Mucosa of descending colon (tissue), 3 donors: ENCODE results near the gene ARID1B. TPM values are rescaled to one million over a fixed set of nuclear protein-coding genes. Genes with fewer than 3 reads are reported as not detected.

Experiments
- ATAC-seq: fragments of 200-7000 bp; cut with Tn5 transposase; one replicate; pipeline ENCODE4 v1.9.1; 2020; ENCODE audit warnings: mild to moderate bottlenecking, moderate library complexity
- DNase-seq, 3 donors: peaks; one replicate each; pipeline ENCODE4 v3.0.0-alpha.2; 2020
- H3K36me3 ChIP-seq: fragments of 200-600 bp; one replicate; pipeline ENCODE4 v1.8.0; 2021; ENCODE audit warnings: low read depth, mild to moderate bottlenecking
- H3K4me1 ChIP-seq: fragments of 200-600 bp; one replicate; pipeline ENCODE4 v1.8.0; 2021; ENCODE audit warnings: low read depth, mild to moderate bottlenecking
- H3K4me3 ChIP-seq: fragments of 200-600 bp; one replicate; pipeline ENCODE4 v1.8.0; 2021; ENCODE audit warnings: mild to moderate bottlenecking
- H3K9me3 ChIP-seq: fragments of 200-600 bp; one replicate; pipeline ENCODE4 v1.8.0; 2021; ENCODE audit warnings: mild to moderate bottlenecking
- CTCF ChIP-seq: fragments of 200-600 bp; IDR thresholded peaks from one replicate; pipeline ENCODE4 v1.8.0; 2022; ENCODE audit warnings: antibody characterized with exemption, mild to moderate bottlenecking
- intact Hi-C, 2 donors: fragments of 100-400 bp; cut with DNase I in 1 of 2; cut with micrococcal nuclease in 1 of 2; formaldehyde crosslinking; loops; one replicate each; pipeline versions ENCODE4 v1.11.0 to v1.11.1; 2022; cut with DNase I, micrococcal nuclease
- total RNA-seq, 3 donors: library from RNA; stranded (reverse); fragmentation: NEBNext Ultra II Directional in 2 of 3; extraction: Animal tissue kit (Norgen Biotek cat#: 25700) in 2 of 3; gene quantifications; one replicate each; pipeline versions ENCODE4 v1.2.1 to v1.2.4, GENCODE V29; 2021 to 2023
- donor health status: DM: no; HTN: no; CAD: no; lungs with moderate emphysema.
- donor health status: DM: no; HTN: no; CAD: no.
- donor health status: DM: no; HTN: yes; CAD: no.

ARID1B gene
- total RNA-seq, 3 donors from 2014 or later = 71.8 to 102 (median 101) TPM

GRCh38 chr6:156910938-156911337, 133.8 kb downstream of the ARID1B start:
- DNase-seq (no peak), ATAC-seq (no peak)
- Histone ChIP-seq H3K36me3 (no peaks in the 10 kb centered on the region), H3K4me3 (no peak overlapping the region), H3K9me3 (no peaks in the 10 kb centered on the region), H3K4me1 (no peaks in the 10 kb centered on the region)
- intact Hi-C loops = no loop called here
- no peak for TF ChIP-seq CTCF

- Histone ChIP-seq H3K4me1 (no peaks in the 10 kb centered on the region), H3K36me3 (no peaks in the 10 kb centered on the region), H3K9me3 (no peaks in the 10 kb centered on the region), H3K4me3 (no peak overlapping the region)
- intact Hi-C loops = no loop called here
- TF ChIP-seq CTCF = no peak
- ATAC-seq (no peak), DNase-seq (no peak)
Observed at GRCh38 chr6:156911581-156911980, 134.4 kb downstream of the ARID1B start.

GRCh38 chr6:156912431-156912830, 135.3 kb downstream of the ARID1B start:
- no peak for ATAC-seq
- Histone ChIP-seq H3K4me3 (no peak overlapping the region), H3K36me3 (no peaks in the 10 kb centered on the region), H3K9me3 (no peaks in the 10 kb centered on the region), H3K4me1 (no peaks in the 10 kb centered on the region)
- TF ChIP-seq CTCF = no peak
- intact Hi-C loops = no loop called here
- no peak for DNase-seq

- DNase-seq (no peak), ATAC-seq (no peak)
- H3K4me3 ChIP-seq = no peak overlapping the region
- H3K36me3 ChIP-seq = no peaks in the 10 kb centered on the region
- no peak for TF ChIP-seq CTCF
- intact Hi-C loops = no loop called here
- H3K4me1 ChIP-seq = no peaks in the 10 kb centered on the region
- no peaks in the 10 kb centered on the region for H3K9me3 ChIP-seq
Observed at GRCh38 chr6:156914181-156914580, 137.0 kb downstream of the ARID1B start.

GRCh38 chr6:156916130-156916801, 139.1 kb downstream of the ARID1B start:
- ATAC-seq (peak; percentile 16), DNase-seq (no peak)
- intact Hi-C loops = no loop called here
- Histone ChIP-seq H3K9me3 (no peaks in the 10 kb centered on the region), H3K36me3 (no peaks in the 10 kb centered on the region), H3K4me1 (no peaks in the 10 kb centered on the region), H3K4me3 (no peak overlapping the region)
- no peak for TF ChIP-seq CTCF

GRCh38 chr6:156917213-156917612, 140.0 kb downstream of the ARID1B start:
- no peaks in the 10 kb centered on the region for H3K4me1 ChIP-seq
- no peak for TF ChIP-seq CTCF
- ATAC-seq (no peak), DNase-seq (no peak)
- no peaks in the 10 kb centered on the region for H3K9me3 ChIP-seq
- intact Hi-C loops = no loop called here
- H3K36me3 ChIP-seq = no peaks in the 10 kb centered on the region
- no peak overlapping the region for H3K4me3 ChIP-seq
